Lung (tissue), 12 donors: ENCODE measurements around the gene PLXDC1. TPM values are rescaled to one million over a fixed set of nuclear protein-coding genes. Genes with fewer than 3 reads are reported as not detected.

Experiments used
- ATAC-seq: fragments of 200-7000 bp; cut with Tn5 transposase; one replicate; pipeline ENCODE4 v1.9.1; 2020; ENCODE audit warnings: moderate number of reproducible peaks; ENCODE audit not compliant: insufficient read depth, low FRiP score
- DNase-seq, 3 donors: peaks; one replicate each; pipeline ENCODE4 v3.0.0-alpha.2; 2013 to 2017
- H3K27ac ChIP-seq, 2 donors: one replicate each; pipeline ENCODE4 v1.5.1; 2013; ENCODE audit warnings: mild to moderate bottlenecking in 2 of 2, moderate library complexity in 2 of 2, control low read depth in 1 of 2, inconsistent platforms in 1 of 2, low read depth in 1 of 2, low read length in 1 of 2
- H3K27me3 ChIP-seq, 3 donors: one replicate each; pipeline ENCODE4 v1.5.1; 2013; ENCODE audit warnings: low read length in 2 of 3; ENCODE audit not compliant: control insufficient read depth in 3 of 3, insufficient read depth in 3 of 3
- H3K36me3 ChIP-seq, 4 donors: one replicate each; pipeline ENCODE4 v1.5.1; 2013; ENCODE audit warnings: low read length in 4 of 4, mild to moderate bottlenecking in 1 of 4, moderate library complexity in 1 of 4; ENCODE audit not compliant: control insufficient read depth in 4 of 4, insufficient read depth in 4 of 4
- H3K4me1 ChIP-seq, 5 donors: one replicate each; pipeline ENCODE4 v1.5.1; 2013; ENCODE audit warnings: low read length in 5 of 5, mild to moderate bottlenecking in 2 of 5, moderate library complexity in 1 of 5; ENCODE audit not compliant: control insufficient read depth in 5 of 5, insufficient read depth in 5 of 5
- H3K4me3 ChIP-seq: one replicate; pipeline ENCODE4 v1.5.1; 2013; ENCODE audit warnings: mild to moderate bottlenecking, control low read depth, moderate library complexity
- H3K9ac ChIP-seq, 2 donors: one replicate each; pipeline ENCODE4 v1.5.1; 2013; ENCODE audit warnings: low read length in 2 of 2, control low read depth in 1 of 2; ENCODE audit not compliant: insufficient read depth in 1 of 2
- H3K9me3 ChIP-seq, 4 donors: one replicate each; pipeline ENCODE4 v1.5.1; 2013; ENCODE audit warnings: low read length in 3 of 4, mild to moderate bottlenecking in 1 of 4, moderate library complexity in 1 of 4; ENCODE audit not compliant: control insufficient read depth in 4 of 4, insufficient read depth in 3 of 4
- CTCF ChIP-seq: IDR thresholded peaks from 2 replicates; pipeline ENCODE4 v1.5.1; 2012; ENCODE audit warnings: mild to moderate bottlenecking; ENCODE audit errors: control extremely low read depth, extremely low read depth
- WGBS, 2 donors: extraction: QIAGEN DNeasy Blood & Tissue Kit; methylation state at CpG; one replicate each; pipeline ENCODE4 v1.1.7; 2013; 5-methylcytosine and 5-hydroxymethylcytosine counted together
- polyA plus RNA-seq, 2 donors: library from polyadenylated mRNA; stranded (reverse); fragments of 200-250 nt; gene quantifications; one replicate each; pipeline ENCODE4 v1.2.1, GENCODE V29; 2013
- total RNA-seq, 2 donors: library from RNA; depleted of rRNA in 1 of 2; stranded (reverse); fragments of >200 nt in 1 of 2; gene quantifications; one replicate each; pipeline ENCODE4 v1.2.1, GENCODE V29; 2014 to 2021
- donor health status: control.
- donor health status: control.
- donor health status: Bipolar disorder and iron deficiency.
- donor health status: healthy.
- donor health status: DM: yes; HTN: yes; CAD: no.

Gene PLXDC1
- total and polyA plus RNA-seq, 4 donors: 1.7 to 7.3 (median 5.4) TPM

GRCh38 chr17:39064374-39064773 lies 87.1 kb downstream of the PLXDC1 start:
- H3K27ac ChIP-seq: no peak overlapping the region
- no peak for ATAC-seq
- no peaks in the 10 kb centered on the region for H3K27me3 ChIP-seq
- DNase-seq: no peak
- H3K9me3 ChIP-seq: peaks cover 0 to 3% (median 0%) of the 10 kb centered on the region in 4 donors
- WGBS, 2 donors: 75 to 87% methylated on average over 5 of the region's 5 CpGs
- H3K36me3 ChIP-seq: no peaks in the 10 kb centered on the region
- H3K9ac ChIP-seq: no peak overlapping the region
- no peak for TF ChIP-seq CTCF
- no peak overlapping the region for H3K4me3 ChIP-seq
- H3K4me1 ChIP-seq: no peaks in the 10 kb centered on the region

GRCh38 chr17:39063681-39064069 lies 87.8 kb downstream of the PLXDC1 start:
- no peak for DNase-seq
- no peak overlapping the region for H3K27ac ChIP-seq
- whole genome bisulfite sequencing, 2 donors: 93 to 94% methylated on average over 1 of the region's 1 CpG

DNA sequence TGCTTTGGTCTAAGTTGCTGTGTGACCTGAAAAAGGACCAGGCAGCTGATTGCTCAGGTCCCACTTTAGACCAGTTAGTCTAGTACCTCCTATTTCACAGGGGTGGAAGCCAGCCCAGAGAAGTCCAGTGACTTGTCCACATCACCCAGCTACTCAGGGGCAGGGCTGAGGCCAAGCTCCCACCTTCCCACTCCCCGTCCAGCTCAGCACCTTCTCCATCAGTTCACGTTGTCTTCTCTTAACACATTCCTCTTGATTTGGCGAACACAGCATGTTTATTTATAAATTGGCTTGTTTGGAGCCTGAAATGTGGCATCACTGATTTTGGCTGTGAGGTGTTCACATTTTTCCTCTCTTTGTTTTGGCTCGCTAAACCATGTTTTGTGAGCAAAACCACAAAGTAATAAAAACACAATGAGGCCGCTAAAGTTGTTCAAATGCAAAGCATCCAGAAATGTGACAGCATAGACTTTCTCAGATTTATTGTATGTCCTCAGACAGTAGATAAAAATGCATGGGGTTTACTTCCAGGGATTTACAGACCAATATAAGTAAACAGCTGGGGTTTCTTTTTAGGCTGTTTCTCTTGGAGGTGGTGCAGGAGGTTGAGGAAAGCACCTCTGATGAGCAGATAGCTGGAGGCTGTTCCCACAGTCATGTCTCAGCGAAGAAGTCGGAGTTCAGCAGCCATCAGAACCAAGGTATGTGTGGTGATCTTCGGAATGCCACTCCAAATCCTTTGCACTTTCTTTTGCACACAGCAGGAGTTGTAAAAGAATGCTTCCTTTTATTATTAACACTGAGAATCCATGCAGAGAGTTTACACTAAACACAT lies 88.4 kb downstream of the PLXDC1 start:
- Histone ChIP-seq H3K27ac (no peak overlapping the region), H3K27me3 (no peaks in the 10 kb centered on the region), H3K9me3 (peaks cover 0 to 3% (median 0%) of the 10 kb centered on the region in 4 donors), H3K36me3 (no peaks in the 10 kb centered on the region), H3K9ac (no peak overlapping the region), H3K4me1 (no peaks in the 10 kb centered on the region), H3K4me3 (no peak overlapping the region)
- no peak for TF ChIP-seq CTCF
- DNase-seq (no peak), ATAC-seq (no peak)
- WGBS, 2 donors: 67 to 78% methylated on average over 8 of the region's 8 CpGs

More at GRCh38 chr17:39063681-39064069, 87.8 kb downstream of the PLXDC1 start:
- ATAC-seq: no peak
- no peak overlapping the region for H3K9ac ChIP-seq
- no peak overlapping the region for H3K4me3 ChIP-seq
- H3K4me1 ChIP-seq: no peaks in the 10 kb centered on the region
- H3K36me3 ChIP-seq: no peaks in the 10 kb centered on the region
- no peaks in the 10 kb centered on the region for H3K27me3 ChIP-seq
- TF ChIP-seq CTCF: no peak
- peaks cover 0 to 3% (median 0%) of the 10 kb centered on the region in 4 donors for H3K9me3 ChIP-seq
